MM.1S (cell line): ENCODE results near the gene SIRT4.

Experiments used
- CTCF ChIP-seq: fragments of 300-600 bp; sonication (generic); IDR thresholded peaks from 2 replicates; pipeline ENCODE4 v1.5.1; 2016; ENCODE audit warnings: antibody characterized with exemption, low read length, mixed read lengths
- EZH2 ChIP-seq: fragments of 300-600 bp; sonication (generic); optimal IDR thresholded peaks from 2 replicates; pipeline ENCODE3; 2017; ENCODE audit warnings: low read depth, mild to moderate bottlenecking, antibody characterized with exemption, low read length, mixed read lengths

DNA sequence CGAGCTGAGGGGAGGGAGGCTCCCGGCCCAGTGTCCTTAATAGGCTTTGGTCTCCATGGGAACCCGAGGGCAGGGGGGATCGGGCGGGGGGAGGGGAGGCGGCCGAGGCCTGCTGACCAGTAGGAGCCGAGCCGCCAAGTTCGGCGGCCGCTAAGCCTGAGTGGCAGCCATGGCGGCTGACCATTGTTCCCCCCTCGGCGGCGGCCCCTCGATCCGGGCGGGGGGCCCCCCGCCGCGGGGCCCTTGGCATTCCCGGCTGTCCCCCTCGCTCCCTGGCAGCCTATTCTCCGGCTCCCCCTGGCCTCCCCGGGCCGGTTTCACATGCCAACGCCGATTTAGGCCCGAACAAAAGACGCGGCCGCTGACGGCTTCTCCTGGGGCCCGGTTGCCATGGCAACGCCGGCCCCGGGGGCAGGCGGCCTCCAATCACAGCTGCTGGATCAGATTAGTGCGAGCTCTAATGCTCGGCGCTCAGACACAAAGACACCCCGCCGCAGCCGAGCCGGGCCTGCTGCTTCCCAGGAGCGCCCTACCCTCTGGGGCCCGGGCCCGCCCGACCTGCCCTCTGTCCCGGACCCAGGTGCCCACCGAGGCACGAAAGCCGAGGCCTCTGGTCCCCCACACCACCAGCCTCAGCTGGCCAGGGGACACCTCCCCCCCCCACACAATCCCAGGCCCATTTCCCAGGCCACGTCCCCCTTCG lies 59.5 kb downstream of the SIRT4 start:
- no peak for TF ChIP-seq CTCF
- TF ChIP-seq EZH2 = no peak
